ENCODE data around the gene GIMAP7.

The GIMAP7 gene

GRCh38 chr7:150567169-150567568, 52.5 kb downstream of the GIMAP7 start, which contains the start of gene GIMAP4:
GIMAP4 (plus strand) TSS chr7:150567390; CDS start chr7:150569902, 2,512 bp downstream.
- Histone ChIP-seq H3K9ac (ENCODE audit: low read length) (no peak within 1 kb of the TSS), H3K79me2 (ENCODE audit: control insufficient read depth, insufficient read depth, low read length) (no peaks in the 10 kb centered on the region), H3K4me2 (ENCODE audit: low read length) (no peak within 1 kb of the TSS), H3K27me3 (ENCODE audit: insufficient read depth, low read length, poor library complexity) (no peaks in the 10 kb centered on the region), H3K79me1 (ENCODE audit: low read length) (no peaks in the 10 kb centered on the region), H3K23ac (ENCODE audit: low read length) (no peak within 1 kb of the TSS), H4K8ac (ENCODE audit: low read depth, low read length) (no peak within 1 kb of the TSS), H3K4me1 (ENCODE audit: control insufficient read depth, low read depth, low read length) (no peaks in the 10 kb centered on the region), H3K27ac (ENCODE audit: low read depth, low read length) (no peak within 1 kb of the TSS), H3K4ac (ENCODE audit: low read depth, low read length) (no peak within 1 kb of the TSS), H2BK5ac (ENCODE audit: low read length) (no peak within 1 kb of the TSS), H3K18ac (ENCODE audit: low read length) (no peak within 1 kb of the TSS), H3K4me3 (ENCODE audit: low read length) (no peak within 1 kb of the TSS), H2BK120ac (ENCODE audit: low read depth, low read length) (no peak within 1 kb of the TSS), H2BK15ac (replicated peaks; ENCODE audit: low read depth) (no peak within 1 kb of the TSS), H2AK5ac (ENCODE audit: low read length) (no peak within 1 kb of the TSS), H3K56ac (ENCODE audit: low read length) (no peak within 1 kb of the TSS), H4K5ac (ENCODE audit: low read length) (no peak within 1 kb of the TSS), H3K36me3 (ENCODE audit: control insufficient read depth, insufficient read depth, low read length) (no peaks in the 10 kb centered on the region)
- WGBS (ENCODE audit: extremely low coverage, insufficient coverage, low lambda C conversion rate), result 100% methylated on average over 3 of the region's 9 CpGs
- no peak for DNase-seq

- Histone ChIP-seq H3K4ac (ENCODE audit: low read depth, low read length) (no peak overlapping the region), H3K9ac (ENCODE audit: low read length) (no peak overlapping the region), H3K36me3 (ENCODE audit: control insufficient read depth, insufficient read depth, low read length) (no peaks in the 10 kb centered on the region), H3K56ac (ENCODE audit: low read length) (no peak overlapping the region), H3K79me1 (ENCODE audit: low read length) (no peaks in the 10 kb centered on the region), H3K23ac (ENCODE audit: low read length) (no peak overlapping the region), H3K18ac (ENCODE audit: low read length) (no peak overlapping the region), H3K27me3 (ENCODE audit: insufficient read depth, low read length, poor library complexity) (no peaks in the 10 kb centered on the region), H4K8ac (ENCODE audit: low read depth, low read length) (no peak overlapping the region), H2AK5ac (ENCODE audit: low read length) (no peak overlapping the region), H3K27ac (ENCODE audit: low read depth, low read length) (no peak overlapping the region), H3K4me1 (ENCODE audit: control insufficient read depth, low read depth, low read length) (no peaks in the 10 kb centered on the region), H3K4me3 (ENCODE audit: low read length) (no peak overlapping the region), H2BK15ac (replicated peaks; ENCODE audit: low read depth) (no peak overlapping the region), H2BK120ac (ENCODE audit: low read depth, low read length) (no peak overlapping the region), H4K5ac (ENCODE audit: low read length) (no peak overlapping the region), H3K4me2 (ENCODE audit: low read length) (no peak overlapping the region), H2BK5ac (ENCODE audit: low read length) (no peak overlapping the region), H3K79me2 (ENCODE audit: control insufficient read depth, insufficient read depth, low read length) (no peaks in the 10 kb centered on the region)
- no peak for DNase-seq
- no CpG with 5 or more reads among the region's 3 CpGs for WGBS (ENCODE audit: extremely low coverage, insufficient coverage, low lambda C conversion rate)
Measured at GRCh38 chr7:150567871-150568301, 53.2 kb downstream of the GIMAP7 start.

- H3K4me2 ChIP-seq (ENCODE audit: low read length), result no peak overlapping the region
- no peak for DNase-seq
- no peak overlapping the region for H4K8ac ChIP-seq (ENCODE audit: low read depth, low read length)
- H3K4me1 ChIP-seq (ENCODE audit: control insufficient read depth, low read depth, low read length), result no peaks in the 10 kb centered on the region
- H3K79me1 ChIP-seq (ENCODE audit: low read length), result no peaks in the 10 kb centered on the region
- H2BK120ac ChIP-seq (ENCODE audit: low read depth, low read length), result no peak overlapping the region
- no peak overlapping the region for H3K56ac ChIP-seq (ENCODE audit: low read length)
- no peak overlapping the region for H2AK5ac ChIP-seq (ENCODE audit: low read length)
- H3K4me3 ChIP-seq (ENCODE audit: low read length), result no peak overlapping the region
- H3K27me3 ChIP-seq (ENCODE audit: insufficient read depth, low read length, poor library complexity), result no peaks in the 10 kb centered on the region
- no peak overlapping the region for H3K27ac ChIP-seq (ENCODE audit: low read depth, low read length)
- H3K36me3 ChIP-seq (ENCODE audit: control insufficient read depth, insufficient read depth, low read length), result no peaks in the 10 kb centered on the region
- no CpG with 5 or more reads among the region's 2 CpGs for WGBS (ENCODE audit: extremely low coverage, insufficient coverage, low lambda C conversion rate)
- no peak overlapping the region for H4K5ac ChIP-seq (ENCODE audit: low read length)
- H2BK5ac ChIP-seq (ENCODE audit: low read length), result no peak overlapping the region
- no peak overlapping the region for H3K18ac ChIP-seq (ENCODE audit: low read length)
- H3K23ac ChIP-seq (ENCODE audit: low read length), result no peak overlapping the region
- no peak overlapping the region for H3K4ac ChIP-seq (ENCODE audit: low read depth, low read length)
- H2BK15ac ChIP-seq (replicated peaks; ENCODE audit: low read depth), result no peak overlapping the region
- no peak overlapping the region for H3K9ac ChIP-seq (ENCODE audit: low read length)
- no peaks in the 10 kb centered on the region for H3K79me2 ChIP-seq (ENCODE audit: control insufficient read depth, insufficient read depth, low read length)
Measured at GRCh38 chr7:150568714-150569113, 54.0 kb downstream of the GIMAP7 start.

GRCh38 chr7:150569245-150569955, 54.7 kb downstream of the GIMAP7 start:
- H3K79me1 ChIP-seq (ENCODE audit: low read length), result no peaks in the 10 kb centered on the region
- DNase-seq, result no peak
- no peak overlapping the region for H3K18ac ChIP-seq (ENCODE audit: low read length)
- no peaks in the 10 kb centered on the region for H3K4me1 ChIP-seq (ENCODE audit: control insufficient read depth, low read depth, low read length)
- H3K27me3 ChIP-seq (ENCODE audit: insufficient read depth, low read length, poor library complexity), result no peaks in the 10 kb centered on the region
- no peak overlapping the region for H3K9ac ChIP-seq (ENCODE audit: low read length)
- no peak overlapping the region for H2BK120ac ChIP-seq (ENCODE audit: low read depth, low read length)
- no peak overlapping the region for H2BK5ac ChIP-seq (ENCODE audit: low read length)
- no peak overlapping the region for H3K56ac ChIP-seq (ENCODE audit: low read length)
- H2BK15ac ChIP-seq (replicated peaks; ENCODE audit: low read depth), result no peak overlapping the region
- WGBS (ENCODE audit: extremely low coverage, insufficient coverage, low lambda C conversion rate), result 100% methylated on average over 1 of the region's 7 CpGs
- no peak overlapping the region for H3K27ac ChIP-seq (ENCODE audit: low read depth, low read length)
- no peak overlapping the region for H3K4me2 ChIP-seq (ENCODE audit: low read length)
- no peak overlapping the region for H4K8ac ChIP-seq (ENCODE audit: low read depth, low read length)
- no peak overlapping the region for H2AK5ac ChIP-seq (ENCODE audit: low read length)
- H3K36me3 ChIP-seq (ENCODE audit: control insufficient read depth, insufficient read depth, low read length), result no peaks in the 10 kb centered on the region
- H3K4me3 ChIP-seq (ENCODE audit: low read length), result no peak overlapping the region
- H4K5ac ChIP-seq (ENCODE audit: low read length), result no peak overlapping the region
- H3K23ac ChIP-seq (ENCODE audit: low read length), result no peak overlapping the region
- H3K4ac ChIP-seq (ENCODE audit: low read depth, low read length), result no peak overlapping the region
- no peaks in the 10 kb centered on the region for H3K79me2 ChIP-seq (ENCODE audit: control insufficient read depth, insufficient read depth, low read length)

Measured in mesendoderm (in vitro differentiated cells).